Measurements from ENCODE around the gene SORBS2. TPM values are rescaled to one million over a fixed set of nuclear protein-coding genes. Genes with fewer than 3 reads are reported as not detected.

The SORBS2 gene
- polyA plus RNA-seq, 1 donor from 2014 or later = 46.0 TPM

GRCh38 chr4:185780472-185780871 lies 31.5 kb downstream of the SORBS2 start:
- H3F3A ChIP-seq (ENCODE audit: insufficient read depth, low read length, poor library complexity, severe bottlenecking) = no peaks in the 10 kb centered on the region
- TF ChIP-seq REST (IDR thresholded peaks at IDR 0.05; ENCODE audit: borderline replicate concordance) = no peak
- no peak for TF ChIP-seq SMC3 (conservative IDR thresholded peaks at IDR 0.05; ENCODE audit: poor library complexity)
- TF ChIP-seq TAF1 (IDR thresholded peaks at IDR 0.05; ENCODE audit: low read depth) = no peak
- TF ChIP-seq RAD21 (conservative IDR thresholded peaks at IDR 0.05) = no peak
- TF ChIP-seq MXI1 (conservative IDR thresholded peaks at IDR 0.05; ENCODE audit: poor library complexity, severe bottlenecking) = no peak
- TF ChIP-seq CTCF (IDR thresholded peaks at IDR 0.05; ENCODE audit: poor library complexity, severe bottlenecking) = no peak
- no peak for TF ChIP-seq EP300 (conservative IDR thresholded peaks at IDR 0.05; ENCODE audit: poor library complexity, severe bottlenecking)
- TF ChIP-seq EZH2 (IDR thresholded peaks at IDR 0.05; ENCODE audit: borderline replicate concordance, insufficient read depth, low read length, poor library complexity, severe bottlenecking) = no peak
- TF ChIP-seq POLR2AphosphoS5 (IDR thresholded peaks at IDR 0.05) = no peak
- no peaks in the 10 kb centered on the region for H3K9me3 ChIP-seq (ENCODE audit: low read length)
- no peaks in the 10 kb centered on the region for H3K9me2 ChIP-seq (ENCODE audit: insufficient read depth, low read length)
- H3K79me2 ChIP-seq (replicated peaks; ENCODE audit: insufficient read depth, low read length) = no peaks in the 10 kb centered on the region
- H3K27ac ChIP-seq (ENCODE audit: low read length) = no peak overlapping the region
- peaks cover 3% of the 10 kb centered on the region for H3K36me3 ChIP-seq (ENCODE audit: insufficient read depth, low read length)
- no peak overlapping the region for H2AFZ ChIP-seq (ENCODE audit: low read depth, low read length)
- no peaks in the 10 kb centered on the region for H4K20me1 ChIP-seq (ENCODE audit: insufficient read depth)
- H3K27me3 ChIP-seq (ENCODE audit: insufficient read depth, low read depth, low read length) = no peaks in the 10 kb centered on the region
- no peak overlapping the region for H3K4me2 ChIP-seq (ENCODE audit: low read length)
- no peak overlapping the region for H3K4me3 ChIP-seq (ENCODE audit: low read length)
- no peak overlapping the region for H3K9ac ChIP-seq (ENCODE audit: low read length)

- Histone ChIP-seq H3K79me2 (replicated peaks; ENCODE audit: insufficient read depth, low read length) (no peaks in the 10 kb centered on the region), H4K20me1 (ENCODE audit: insufficient read depth) (no peaks in the 10 kb centered on the region), H3F3A (ENCODE audit: insufficient read depth, low read length, poor library complexity, severe bottlenecking) (no peaks in the 10 kb centered on the region), H2AFZ (ENCODE audit: low read depth, low read length) (no peak overlapping the region), H3K36me3 (ENCODE audit: insufficient read depth, low read length) (no peaks in the 10 kb centered on the region), H3K4me3 (ENCODE audit: low read length) (no peak overlapping the region), H3K4me2 (ENCODE audit: low read length) (no peak overlapping the region), H3K9ac (ENCODE audit: low read length) (no peak overlapping the region), H3K27ac (ENCODE audit: low read length) (no peak overlapping the region), H3K9me2 (ENCODE audit: insufficient read depth, low read length) (no peaks in the 10 kb centered on the region), H3K9me3 (ENCODE audit: low read length) (no peaks in the 10 kb centered on the region), H3K27me3 (ENCODE audit: insufficient read depth, low read depth, low read length) (no peaks in the 10 kb centered on the region)
- TF ChIP-seq MXI1 (conservative IDR thresholded peaks at IDR 0.05; ENCODE audit: poor library complexity, severe bottlenecking) = no peak
- TF ChIP-seq SMC3 (conservative IDR thresholded peaks at IDR 0.05; ENCODE audit: poor library complexity) = no peak
- no peak for TF ChIP-seq EZH2 (IDR thresholded peaks at IDR 0.05; ENCODE audit: borderline replicate concordance, insufficient read depth, low read length, poor library complexity, severe bottlenecking)
- no peak for TF ChIP-seq REST (IDR thresholded peaks at IDR 0.05; ENCODE audit: borderline replicate concordance)
- no peak for TF ChIP-seq TAF1 (IDR thresholded peaks at IDR 0.05; ENCODE audit: low read depth)
- TF ChIP-seq RAD21 (conservative IDR thresholded peaks at IDR 0.05) = no peak
- no peak for TF ChIP-seq EP300 (conservative IDR thresholded peaks at IDR 0.05; ENCODE audit: poor library complexity, severe bottlenecking)
- no peak for TF ChIP-seq CTCF (IDR thresholded peaks at IDR 0.05; ENCODE audit: poor library complexity, severe bottlenecking)
- no peak for TF ChIP-seq POLR2AphosphoS5 (IDR thresholded peaks at IDR 0.05)
These were observed 32.5 kb downstream of the SORBS2 start for GRCh38 chr4:185779517-185779916.
